ENCODE data around the gene AMMECR1.
"Not testable (repeated sequence)": the region's sequence is repeated elsewhere in the genome, so short reads cannot be mapped to it uniquely, and the experiment has no call there.

AMMECR1 gene

GRCh38 chrX:110251961-110252360 lies 65.9 kb downstream of the AMMECR1 start:
- H3K36me3 ChIP-seq (ENCODE audit: insufficient read depth, low read length) = no peaks in the 10 kb centered on the region
- H3K4me3 ChIP-seq (ENCODE audit: low read depth in 1 of 2, low read length in 2 of 2) = no peak overlapping the region
- H3K27me3 ChIP-seq (ENCODE audit: control insufficient read depth in 1 of 2, insufficient read depth in 2 of 2, low read length in 2 of 2) = no peaks in the 10 kb centered on the region
- no peak overlapping the region for H3K9ac ChIP-seq (ENCODE audit: low read length)
- no peaks in the 10 kb centered on the region for H3K4me1 ChIP-seq (ENCODE audit: insufficient read depth, low read length)
- no peak overlapping the region for H3K27ac ChIP-seq (ENCODE audit: low read depth, low read length)
- no peaks in the 10 kb centered on the region for H3K9me3 ChIP-seq (ENCODE audit: low read length)

GRCh38 chrX:110251526-110251925 lies 66.4 kb downstream of the AMMECR1 start:
- Histone ChIP-seq H3K4me1 (ENCODE audit: insufficient read depth, low read length) (no peaks in the 10 kb centered on the region), H3K9ac (ENCODE audit: low read length) (no peak overlapping the region), H3K9me3 (ENCODE audit: low read length) (no peaks in the 10 kb centered on the region), H3K4me3 (ENCODE audit: low read depth in 1 of 2, low read length in 2 of 2) (no peak overlapping the region), H3K36me3 (ENCODE audit: insufficient read depth, low read length) (no peaks in the 10 kb centered on the region), H3K27me3 (ENCODE audit: control insufficient read depth in 1 of 2, insufficient read depth in 2 of 2, low read length in 2 of 2) (no peaks in the 10 kb centered on the region), H3K27ac (ENCODE audit: low read depth, low read length) (no peak overlapping the region)

DNA sequence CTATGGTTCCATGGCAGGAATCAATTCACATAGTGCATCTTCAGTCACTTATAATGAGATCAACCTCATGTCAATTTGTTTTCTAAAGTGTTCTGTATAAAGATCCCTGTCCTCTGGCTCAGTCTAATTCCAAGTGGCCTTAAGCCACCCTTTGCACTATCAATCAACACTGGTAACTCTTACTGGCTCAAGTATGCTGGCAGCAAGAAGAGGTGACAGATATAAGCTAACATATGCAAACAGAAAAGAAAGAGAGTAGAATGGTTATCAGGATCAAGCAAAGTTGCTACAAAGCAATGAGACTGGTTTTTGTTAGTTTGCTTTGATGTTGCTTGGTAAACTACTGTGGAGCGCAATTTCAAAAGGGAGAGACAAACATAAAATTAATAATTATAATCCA lies 67.0 kb downstream of the AMMECR1 start:
- H3K4me1 ChIP-seq (ENCODE audit: insufficient read depth, low read length) = no peaks in the 10 kb centered on the region
- no peaks in the 10 kb centered on the region for H3K27me3 ChIP-seq (ENCODE audit: control insufficient read depth in 1 of 2, insufficient read depth in 2 of 2, low read length in 2 of 2)
- no peaks in the 10 kb centered on the region for H3K36me3 ChIP-seq (ENCODE audit: insufficient read depth, low read length)
- H3K27ac ChIP-seq (ENCODE audit: low read depth, low read length) = no peak overlapping the region
- no peak overlapping the region for H3K9ac ChIP-seq (ENCODE audit: low read length)
- no peaks in the 10 kb centered on the region for H3K9me3 ChIP-seq (ENCODE audit: low read length)
- H3K4me3 ChIP-seq (ENCODE audit: low read depth in 1 of 2, low read length in 2 of 2) = no peak overlapping the region

- Histone ChIP-seq H3K27me3 (ENCODE audit: control insufficient read depth in 1 of 2, insufficient read depth in 2 of 2, low read length in 2 of 2) (no peaks in the 10 kb centered on the region), H3K9ac (ENCODE audit: low read length) (no peak overlapping the region), H3K36me3 (ENCODE audit: insufficient read depth, low read length) (no peaks in the 10 kb centered on the region), H3K4me3 (ENCODE audit: low read depth in 1 of 2, low read length in 2 of 2) (no peak overlapping the region), H3K27ac (ENCODE audit: low read depth, low read length) (no peak overlapping the region), H3K4me1 (ENCODE audit: insufficient read depth, low read length) (no peaks in the 10 kb centered on the region), H3K9me3 (ENCODE audit: low read length) (no peaks in the 10 kb centered on the region)
These were observed 69.3 kb downstream of the AMMECR1 start for GRCh38 chrX:110248578-110248977.

GRCh38 chrX:110245011-110245410 lies 72.9 kb downstream of the AMMECR1 start:
- no peak overlapping the region for H3K4me3 ChIP-seq (ENCODE audit: low read depth in 1 of 2, low read length in 2 of 2)
- no peaks in the 10 kb centered on the region for H3K36me3 ChIP-seq (ENCODE audit: insufficient read depth, low read length)
- no peak overlapping the region for H3K9ac ChIP-seq (ENCODE audit: low read length)
- no peak overlapping the region for H3K27ac ChIP-seq (ENCODE audit: low read depth, low read length)
- no peaks in the 10 kb centered on the region for H3K27me3 ChIP-seq (ENCODE audit: control insufficient read depth in 1 of 2, insufficient read depth in 2 of 2, low read length in 2 of 2)
- H3K9me3 ChIP-seq (ENCODE audit: low read length) = no peaks in the 10 kb centered on the region
- H3K4me1 ChIP-seq (ENCODE audit: insufficient read depth, low read length) = no peaks in the 10 kb centered on the region

DNA sequence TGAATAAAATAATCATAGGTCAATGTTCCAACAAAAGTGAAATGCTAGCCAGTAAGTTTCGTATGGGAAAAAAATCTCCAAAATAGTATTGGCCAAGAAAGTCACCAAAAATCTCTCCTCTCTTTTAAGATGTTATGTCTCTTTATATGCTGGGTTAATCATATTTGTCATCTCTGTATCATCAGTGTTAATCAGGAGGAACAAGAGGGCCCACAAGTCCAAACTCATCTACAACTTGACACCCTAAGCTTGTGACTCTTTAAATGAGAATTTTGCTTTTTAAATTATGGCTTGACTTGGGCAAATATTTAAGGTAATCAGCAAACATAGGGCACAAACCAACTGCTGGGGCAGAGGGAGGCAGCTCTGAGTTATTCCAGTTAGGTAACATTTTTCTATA lies 75.5 kb downstream of the AMMECR1 start:
- Histone ChIP-seq H3K4me3 (ENCODE audit: low read depth in 1 of 2, low read length in 2 of 2) (no peak overlapping the region), H3K36me3 (ENCODE audit: insufficient read depth, low read length) (no peaks in the 10 kb centered on the region), H3K27me3 (ENCODE audit: control insufficient read depth in 1 of 2, insufficient read depth in 2 of 2, low read length in 2 of 2) (no peaks in the 10 kb centered on the region), H3K9ac (ENCODE audit: low read length) (no peak overlapping the region), H3K9me3 (ENCODE audit: low read length) (no peaks in the 10 kb centered on the region), H3K27ac (ENCODE audit: low read depth, low read length) (no peak overlapping the region), H3K4me1 (ENCODE audit: insufficient read depth, low read length) (no peaks in the 10 kb centered on the region)

DNA sequence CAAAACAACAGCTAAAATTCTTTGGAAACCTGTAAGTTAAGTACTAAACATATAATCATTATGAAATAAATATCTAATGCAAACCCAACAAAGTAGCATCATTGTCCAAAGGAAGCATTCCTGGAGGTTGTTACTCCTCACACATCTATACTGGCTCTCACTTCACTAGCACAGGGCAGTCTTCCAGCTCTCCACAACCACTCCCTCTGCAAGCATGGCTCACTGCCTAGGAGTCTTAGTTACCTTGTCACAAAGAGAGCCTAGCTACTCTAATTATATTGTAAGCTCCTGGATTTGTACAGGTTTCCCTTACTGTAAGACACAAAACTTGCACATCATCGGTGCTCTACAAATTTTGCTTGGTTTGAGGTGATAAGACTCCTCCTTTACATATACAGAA lies 76.1 kb downstream of the AMMECR1 start:
- no peaks in the 10 kb centered on the region for H3K27me3 ChIP-seq (ENCODE audit: control insufficient read depth in 1 of 2, insufficient read depth in 2 of 2, low read length in 2 of 2)

DNA sequence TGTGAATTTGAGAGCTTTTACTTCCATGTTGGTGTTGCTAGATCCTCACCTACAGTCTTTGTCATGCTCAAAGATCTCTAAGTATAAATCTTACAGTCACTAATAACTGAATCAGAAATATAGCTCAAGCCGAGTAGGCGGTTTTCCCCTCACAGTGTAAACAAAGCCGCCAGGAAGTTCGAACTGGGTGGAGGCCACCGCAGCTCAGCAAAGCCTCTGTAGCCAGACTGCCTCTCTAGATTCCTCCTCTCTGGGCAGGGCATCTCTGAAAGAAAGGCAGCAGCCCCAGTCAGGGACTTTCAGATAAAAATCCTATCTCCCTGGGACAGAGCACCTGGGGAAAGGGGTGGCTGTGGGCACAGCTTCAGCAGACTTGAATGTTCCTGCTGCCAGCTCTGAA lies 79.6 kb downstream of the AMMECR1 start:
- H3K4me3 ChIP-seq (ENCODE audit: low read depth in 1 of 2, low read length in 2 of 2); H3K9me3 ChIP-seq (ENCODE audit: low read length); H3K4me1 ChIP-seq (ENCODE audit: insufficient read depth, low read length); H3K9ac ChIP-seq (ENCODE audit: low read length); H3K36me3 ChIP-seq (ENCODE audit: insufficient read depth, low read length); H3K27ac ChIP-seq (ENCODE audit: low read depth, low read length); H3K27me3 ChIP-seq (ENCODE audit: control insufficient read depth in 1 of 2, insufficient read depth in 2 of 2, low read length in 2 of 2): not testable (repeated sequence)

More for the DNA sequence above, 76.1 kb downstream of the AMMECR1 start:
- no peak overlapping the region for H3K9ac ChIP-seq (ENCODE audit: low read length)
- H3K4me3 ChIP-seq (ENCODE audit: low read depth in 1 of 2, low read length in 2 of 2) = no peak overlapping the region
- H3K9me3 ChIP-seq (ENCODE audit: low read length) = no peaks in the 10 kb centered on the region
- H3K36me3 ChIP-seq (ENCODE audit: insufficient read depth, low read length) = no peaks in the 10 kb centered on the region
- H3K27ac ChIP-seq (ENCODE audit: low read depth, low read length) = no peak overlapping the region
- H3K4me1 ChIP-seq (ENCODE audit: insufficient read depth, low read length) = no peaks in the 10 kb centered on the region

- not testable (repeated sequence) for H3K9me3 ChIP-seq (ENCODE audit: low read length)
These were observed 86.4 kb downstream of the AMMECR1 start for GRCh38 chrX:110231485-110231884.

GRCh38 chrX:110229497-110230111 lies 88.3 kb downstream of the AMMECR1 start:
- H3K27ac ChIP-seq (ENCODE audit: low read depth, low read length); H3K36me3 ChIP-seq (ENCODE audit: insufficient read depth, low read length); H3K9me3 ChIP-seq (ENCODE audit: low read length); H3K4me1 ChIP-seq (ENCODE audit: insufficient read depth, low read length); H3K27me3 ChIP-seq (ENCODE audit: control insufficient read depth in 1 of 2, insufficient read depth in 2 of 2, low read length in 2 of 2); H3K9ac ChIP-seq (ENCODE audit: low read length); H3K4me3 ChIP-seq (ENCODE audit: low read depth in 1 of 2, low read length in 2 of 2): not testable (repeated sequence)

More at GRCh38 chrX:110231485-110231884, 86.4 kb downstream of the AMMECR1 start:
- H3K4me1 ChIP-seq (ENCODE audit: insufficient read depth, low read length); H3K4me3 ChIP-seq (ENCODE audit: low read depth in 1 of 2, low read length in 2 of 2); H3K9ac ChIP-seq (ENCODE audit: low read length); H3K36me3 ChIP-seq (ENCODE audit: insufficient read depth, low read length); H3K27me3 ChIP-seq (ENCODE audit: control insufficient read depth in 1 of 2, insufficient read depth in 2 of 2, low read length in 2 of 2); H3K27ac ChIP-seq (ENCODE audit: low read depth, low read length): not testable (repeated sequence)

DNA sequence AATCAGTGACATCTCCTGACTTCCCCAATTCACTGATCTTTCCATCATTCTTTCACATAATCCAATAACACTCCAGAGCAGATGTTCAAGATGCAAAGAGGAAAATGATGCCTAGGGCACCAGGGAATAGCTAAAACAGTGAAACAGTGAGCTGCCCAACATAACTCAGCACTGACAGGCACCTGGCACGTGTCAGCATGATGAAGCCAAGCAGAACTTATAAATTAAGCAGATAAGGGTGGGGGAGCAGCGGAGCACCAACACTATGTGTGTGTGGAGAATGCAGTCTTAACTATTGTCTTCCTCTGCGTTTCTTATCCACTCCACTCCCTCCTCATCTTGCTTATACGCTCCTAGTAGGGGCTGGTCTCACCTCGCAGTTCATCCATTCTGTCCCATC lies 89.4 kb downstream of the AMMECR1 start:
- Histone ChIP-seq H3K27me3 (ENCODE audit: control insufficient read depth in 1 of 2, insufficient read depth in 2 of 2, low read length in 2 of 2) (no peaks in the 10 kb centered on the region), H3K4me1 (ENCODE audit: insufficient read depth, low read length) (no peaks in the 10 kb centered on the region), H3K9ac (ENCODE audit: low read length) (no peak overlapping the region), H3K27ac (ENCODE audit: low read depth, low read length) (no peak overlapping the region), H3K9me3 (ENCODE audit: low read length) (no peaks in the 10 kb centered on the region), H3K36me3 (ENCODE audit: insufficient read depth, low read length) (no peaks in the 10 kb centered on the region), H3K4me3 (ENCODE audit: low read depth in 1 of 2, low read length in 2 of 2) (no peak overlapping the region)

- H3K27me3 ChIP-seq (ENCODE audit: control insufficient read depth in 1 of 2, insufficient read depth in 2 of 2, low read length in 2 of 2) = no peaks in the 10 kb centered on the region
- no peak overlapping the region for H3K4me3 ChIP-seq (ENCODE audit: low read depth in 1 of 2, low read length in 2 of 2)
- no peaks in the 10 kb centered on the region for H3K4me1 ChIP-seq (ENCODE audit: insufficient read depth, low read length)
- no peak overlapping the region for H3K9ac ChIP-seq (ENCODE audit: low read length)
- H3K9me3 ChIP-seq (ENCODE audit: low read length) = no peaks in the 10 kb centered on the region
- no peak overlapping the region for H3K27ac ChIP-seq (ENCODE audit: low read depth, low read length)
- H3K36me3 ChIP-seq (ENCODE audit: insufficient read depth, low read length) = no peaks in the 10 kb centered on the region
These were observed 91.0 kb downstream of the AMMECR1 start for GRCh38 chrX:110226931-110227330.

Measured in muscle layer of colon (tissue), 2 donors.